Stimulated activated CD8-positive, alpha-beta memory T cell treated with anti-CD3 and anti-CD28 coated beads, Interleukin-15, amount 100 ng/mL, for 4 hours (primary cell): ENCODE measurements around the gene KRTAP13-4.

Experiments
- DNase-seq, 2 donors: peaks; one replicate each; pipeline ENCODE4 v3.0.0-alpha.2; 2020; ENCODE audit warnings: low read depth in 2 of 2

Gene KRTAP13-4

GRCh38 chr21:30430170-30430655 is at the start of gene KRTAP13-4:
TSS of gene KRTAP13-4 (plus strand) at chr21:30430220. CDS start at chr21:30430276, 56 bp downstream.
- no peak for DNase-seq

- no peak for DNase-seq
Measured at GRCh38 chr21:30382201-30382600, 47.8 kb upstream of the KRTAP13-4 start.

GRCh38 chr21:30391492-30392025 is 38.5 kb upstream of the KRTAP13-4 start:
- no peak for DNase-seq

- no peak for DNase-seq
Measured at GRCh38 chr21:30395731-30396130, 34.3 kb upstream of the KRTAP13-4 start, which contains the start of gene KRTAP13-1. TSS of gene KRTAP13-1 (plus strand) at chr21:30396031. CDS start at chr21:30396087, 56 bp downstream.

GRCh38 chr21:30408782-30409494 is 21.1 kb upstream of the KRTAP13-4 start:
- no peak for DNase-seq

- DNase-seq: no peak
Measured at GRCh38 chr21:30415993-30416392, 14.0 kb upstream of the KRTAP13-4 start.

DNA sequence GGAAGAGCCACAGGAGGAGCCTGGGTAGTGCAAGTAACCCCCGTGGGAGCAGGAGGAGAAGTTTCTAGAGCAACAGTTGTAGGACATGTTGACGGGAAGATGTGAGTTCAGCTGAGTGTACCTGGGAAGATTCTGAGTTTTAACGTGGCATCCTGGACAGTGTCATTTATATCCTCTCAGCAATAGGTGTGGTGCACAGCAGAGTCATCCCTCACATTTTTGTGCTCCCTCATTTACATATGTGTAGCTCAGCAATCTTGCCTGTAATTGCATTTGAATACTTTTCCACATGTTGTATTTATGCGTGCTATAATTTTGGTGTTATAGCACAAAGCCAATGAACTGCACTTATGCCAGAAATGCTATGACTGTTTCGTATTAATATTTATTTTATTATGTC is 4.2 kb upstream of the KRTAP13-4 start, which contains the start of gene KRTAP13-3:
Gene KRTAP13-3, minus strand, starts transcription at position 101 of the 400 bp plus-strand sequence. Its CDS starts 14 bp downstream, at position 87.
- DNase-seq: no peak

DNA sequence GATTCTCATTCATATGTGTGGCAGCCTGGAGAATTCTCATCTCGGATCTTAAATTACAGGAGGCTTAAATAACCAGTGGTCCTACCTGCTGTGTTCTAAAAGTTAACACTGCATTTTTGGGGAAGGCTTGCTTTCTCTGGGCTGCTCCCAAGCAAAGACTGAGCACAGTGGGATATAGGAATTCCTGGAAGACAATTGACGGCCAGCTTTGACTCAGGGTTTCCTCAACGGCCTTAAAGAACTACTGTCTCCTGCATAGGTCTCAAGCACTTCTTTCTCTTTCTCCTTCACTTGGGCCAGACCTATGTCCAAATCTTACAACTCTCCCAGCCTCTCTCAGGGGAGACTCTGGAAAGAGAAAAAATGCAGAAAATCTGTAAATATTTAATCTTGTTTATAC is 3.3 kb upstream of the KRTAP13-4 start:
- DNase-seq: no peak

DNA sequence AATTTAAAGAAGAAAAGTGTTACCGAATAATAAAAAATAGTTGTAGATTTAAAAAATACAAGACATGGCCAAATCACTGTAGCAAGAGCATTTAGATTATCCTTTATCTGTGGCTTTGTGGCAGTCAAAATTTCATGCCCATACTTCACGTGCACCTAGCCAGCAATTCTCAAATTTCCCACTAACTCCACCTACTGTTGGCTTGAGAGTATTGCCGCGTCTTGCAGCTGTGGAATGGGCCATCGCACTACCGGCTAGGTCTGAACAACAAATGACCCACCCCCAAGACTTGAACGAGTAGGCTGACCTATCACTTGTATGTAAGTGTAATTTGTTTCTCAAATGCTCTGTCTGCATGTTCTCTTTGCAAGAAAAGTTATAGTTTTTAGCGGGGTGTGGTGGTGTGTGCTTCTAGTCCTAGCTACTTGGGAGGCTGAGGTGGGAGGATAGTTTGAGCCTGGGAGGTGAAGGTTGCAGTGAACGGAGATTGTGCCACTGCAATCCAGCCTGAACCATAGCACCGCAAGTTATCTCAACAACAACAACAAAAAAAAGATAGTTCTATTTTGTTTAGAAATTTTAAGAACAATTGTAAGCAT is 4.1 kb downstream of the KRTAP13-4 start:
- no peak for DNase-seq

DNA sequence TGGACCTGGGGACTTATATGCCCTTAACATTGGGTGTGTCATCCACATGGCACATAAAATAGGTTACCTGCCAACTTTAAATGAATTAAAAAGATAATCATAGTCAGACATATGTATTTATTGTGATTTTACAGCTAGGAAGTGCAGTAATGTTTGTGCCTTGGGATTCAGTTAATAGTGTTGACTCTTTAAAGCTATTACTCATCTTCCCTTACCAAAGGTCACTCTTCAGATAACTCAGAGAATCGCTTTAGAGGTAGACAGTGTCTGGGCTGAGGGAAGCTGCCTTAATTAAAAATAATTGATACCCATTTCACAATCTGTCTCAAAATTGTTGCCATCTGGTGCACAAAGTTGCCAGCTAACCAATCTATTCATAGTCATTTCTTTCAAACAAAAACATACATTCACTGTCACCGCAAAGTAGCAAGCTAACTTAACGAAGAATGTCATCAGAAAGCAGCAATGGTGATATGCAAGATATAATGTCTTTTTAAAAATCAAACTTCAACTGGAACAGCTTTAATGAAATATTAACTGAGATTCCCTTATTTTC is 7.1 kb downstream of the KRTAP13-4 start:
- no peak for DNase-seq

DNA sequence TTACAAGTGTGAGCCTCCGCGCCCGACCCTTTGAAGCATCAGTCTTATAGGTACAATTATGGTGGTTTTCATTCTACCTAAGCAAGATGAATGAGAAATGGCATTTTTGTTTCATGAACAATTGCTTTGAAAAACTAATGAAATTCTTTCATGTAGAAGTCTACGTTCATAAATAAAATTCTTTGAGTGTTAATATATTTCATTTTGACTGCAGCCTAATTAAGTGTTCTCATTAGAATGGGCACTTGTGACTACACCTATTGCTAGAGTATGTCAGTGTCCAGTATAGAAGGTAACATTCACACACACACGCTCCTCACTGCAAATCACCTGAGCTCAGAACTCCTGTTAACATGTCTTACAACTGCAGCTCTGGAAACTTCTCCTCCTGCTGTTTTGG is 10.0 kb downstream of the KRTAP13-4 start, which contains the start of gene KRTAP15-1:
Gene KRTAP15-1, plus strand, starts transcription at position 301 of the 400 bp plus-strand sequence. Its CDS starts 53 bp downstream, at position 354.
- DNase-seq: no peak

DNA sequence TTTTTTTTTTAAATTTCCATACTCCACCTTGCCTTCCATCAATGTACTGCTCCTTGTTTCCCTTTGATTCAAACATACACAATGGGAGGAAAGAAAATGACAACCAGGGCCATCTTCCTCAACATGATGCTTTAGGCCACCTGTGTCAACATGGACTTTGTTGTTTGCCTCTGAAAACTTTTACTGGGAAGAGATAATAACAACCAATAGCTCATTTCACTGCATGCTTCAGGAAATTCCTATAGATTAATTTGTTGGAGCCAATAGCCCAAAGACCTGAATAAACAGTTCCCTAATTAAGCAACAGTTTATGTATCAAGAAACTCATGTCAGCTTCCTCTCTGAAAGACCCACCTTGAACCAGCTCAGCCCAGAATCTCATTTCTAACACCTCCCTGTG is 13.2 kb downstream of the KRTAP13-4 start:
- DNase-seq: no peak

DNA sequence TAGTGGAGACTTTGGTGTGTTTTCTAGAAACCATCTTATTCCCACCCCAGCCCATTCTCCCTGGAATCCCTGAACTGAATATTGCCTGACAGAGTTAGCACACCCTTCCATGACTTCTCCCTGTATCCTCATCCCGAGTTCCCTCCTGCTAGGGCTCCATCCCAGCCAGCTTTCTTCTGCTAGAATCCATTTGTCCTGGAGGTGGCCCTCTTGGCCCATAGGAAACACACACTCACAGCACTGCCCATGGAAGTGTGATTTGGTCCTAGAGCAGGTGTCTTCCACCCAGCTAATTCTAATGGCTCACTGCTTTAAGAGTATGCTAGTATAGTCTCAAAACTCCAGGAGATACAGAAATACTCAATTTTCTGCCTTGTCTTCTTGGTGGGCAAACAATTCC is 14.2 kb downstream of the KRTAP13-4 start:
- DNase-seq: no peak

GRCh38 chr21:30447056-30447455 is 17.0 kb downstream of the KRTAP13-4 start:
- DNase-seq: no peak

DNA sequence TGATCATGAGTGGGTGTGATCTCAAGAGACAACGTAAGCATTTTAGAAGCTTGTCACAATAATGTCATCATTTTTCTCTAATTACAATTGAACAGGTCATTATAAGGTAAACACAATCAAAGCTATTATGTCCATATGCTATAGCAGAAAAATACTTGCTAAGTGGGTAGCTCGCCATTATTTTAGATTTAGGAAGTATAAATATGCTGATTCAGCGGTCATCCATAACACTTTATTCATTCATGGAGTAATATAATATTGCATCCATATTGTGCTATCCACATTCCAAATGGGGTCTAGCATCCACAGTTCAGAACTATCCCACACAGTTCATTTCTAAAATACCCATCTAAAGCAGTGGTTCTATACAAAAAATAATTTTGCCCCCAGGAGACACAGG is 18.5 kb downstream of the KRTAP13-4 start:
- DNase-seq: no peak

DNA sequence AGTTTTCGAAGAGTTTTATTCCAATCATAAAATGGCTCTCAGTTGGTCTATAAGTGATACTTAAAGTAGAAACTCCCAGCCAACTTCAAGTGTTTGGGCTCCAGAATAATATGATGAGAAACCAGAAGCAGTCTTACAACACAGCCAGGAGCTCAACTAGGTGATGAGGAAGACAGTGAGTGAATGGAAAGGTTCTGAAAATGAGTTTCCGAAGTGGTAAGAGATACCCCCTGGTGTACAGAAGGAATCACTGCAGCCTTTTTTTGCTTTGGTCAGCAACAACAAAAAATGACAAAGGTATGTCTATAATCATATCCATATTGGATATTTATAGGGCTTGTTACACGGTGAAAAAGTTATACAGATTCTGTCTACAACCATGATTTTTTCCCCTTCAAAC is 33.7 kb downstream of the KRTAP13-4 start:
- no peak for DNase-seq

DNA sequence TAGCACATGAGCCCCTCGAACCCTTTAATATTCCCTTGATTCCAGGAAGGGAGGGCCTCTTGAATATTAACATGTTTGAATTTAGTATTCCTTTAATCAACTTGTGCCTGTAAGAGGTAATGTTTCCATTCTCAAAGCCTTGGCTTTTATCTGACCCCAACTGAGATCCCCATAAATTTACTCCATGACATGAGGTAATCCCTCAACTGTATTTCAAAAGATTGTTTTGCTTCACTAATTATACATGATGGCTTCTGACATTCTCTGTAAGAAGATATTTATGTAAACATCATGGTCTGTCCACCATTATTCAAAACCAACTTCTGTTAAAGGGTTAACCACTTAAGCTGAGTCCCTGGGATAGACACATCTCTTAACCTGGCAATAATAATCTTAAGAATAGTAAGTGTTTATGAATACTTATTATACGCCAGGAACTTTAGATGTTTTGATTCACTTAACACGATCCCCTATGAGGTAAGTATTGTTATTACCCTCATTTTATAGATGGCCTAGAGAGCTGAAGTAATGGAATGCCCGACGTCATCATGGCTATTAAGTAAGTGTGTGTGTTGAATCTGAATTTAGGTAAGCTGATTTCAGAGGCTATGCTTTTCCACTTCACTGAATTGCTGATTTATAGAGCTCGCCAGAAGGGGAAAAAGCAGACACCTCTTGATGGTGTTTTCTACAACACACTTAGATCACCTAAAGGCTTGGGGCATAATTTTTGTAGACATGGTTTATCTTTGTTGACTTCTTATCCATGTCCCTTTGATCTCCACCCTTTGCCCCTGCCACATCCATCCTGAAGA is 39.1 kb downstream of the KRTAP13-4 start:
- no peak for DNase-seq

DNA sequence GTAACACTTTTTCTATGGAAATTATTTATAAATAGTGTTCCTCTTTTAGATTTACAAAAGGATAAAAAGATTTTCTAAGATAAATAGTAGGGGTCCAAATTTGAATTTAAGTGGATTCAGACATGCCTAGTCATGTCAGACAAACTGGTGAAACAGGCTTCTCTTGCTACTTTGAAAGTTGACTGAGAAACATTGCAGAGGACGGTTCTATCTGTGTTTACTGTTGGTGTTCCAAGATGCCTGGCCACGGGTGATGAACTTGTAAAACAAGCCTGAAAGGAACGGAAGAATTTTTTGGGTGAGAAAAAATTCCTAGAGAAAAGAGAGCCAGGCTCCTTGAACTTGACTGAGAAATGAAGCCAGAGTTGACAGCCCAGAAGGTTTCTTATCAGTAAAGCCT is 48.0 kb downstream of the KRTAP13-4 start:
- DNase-seq: no peak

DNA sequence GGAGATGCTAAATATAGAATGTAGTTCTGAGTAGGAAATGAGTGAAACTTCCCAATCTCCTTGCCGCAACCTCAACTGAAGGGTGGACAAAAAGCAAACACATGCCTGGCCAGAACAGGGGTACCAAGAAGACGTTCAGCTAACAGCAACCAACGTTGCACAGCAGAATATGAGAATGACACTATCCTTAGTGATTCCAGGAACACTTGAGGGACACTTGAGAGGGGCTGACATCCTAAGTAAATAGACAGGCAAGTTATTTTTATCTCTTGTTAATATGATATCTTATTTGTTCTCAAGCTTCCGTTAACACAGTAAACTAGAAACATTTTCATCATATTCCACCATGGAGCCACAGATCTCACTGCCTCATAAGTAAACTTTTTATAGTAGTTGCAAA is 49.2 kb downstream of the KRTAP13-4 start:
- no peak for DNase-seq

DNA sequence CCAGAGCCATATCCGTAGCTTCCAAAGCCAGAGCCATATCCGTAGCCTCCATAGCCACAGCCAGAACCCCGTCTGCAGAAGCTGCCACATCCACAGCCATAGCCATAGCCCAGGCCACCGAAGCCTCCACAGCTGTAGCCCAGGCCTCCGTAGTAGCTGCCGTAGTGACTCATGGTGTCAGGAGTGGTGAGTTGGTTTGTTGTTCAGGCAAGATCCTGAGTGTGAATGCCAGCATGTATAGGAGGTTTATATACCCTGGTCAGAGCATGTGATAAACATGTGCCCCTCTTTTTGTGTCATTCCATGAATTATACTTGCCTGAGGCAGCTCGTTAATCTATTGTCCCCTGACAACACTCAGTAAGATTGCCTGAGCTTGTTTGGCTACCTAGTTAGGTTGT is 50.1 kb downstream of the KRTAP13-4 start, which contains the start of gene KRTAP19-1:
Gene KRTAP19-1, minus strand, starts transcription at position 223 of the 400 bp plus-strand sequence. Its CDS starts 50 bp downstream, at position 173.
- DNase-seq: no peak
